IPS-20b (cell line): ENCODE results near the gene CISD1.

Source experiments
- H3K27ac ChIP-seq: one replicate; pipeline ENCODE4 v1.5.1; 2013; ENCODE audit warnings: low read length
- H3K27me3 ChIP-seq: 2 replicates; pipeline ENCODE4 v1.6.1; 2013; ENCODE audit warnings: mild to moderate bottlenecking, low read length, inconsistent platforms; ENCODE audit not compliant: insufficient read depth
- H3K36me3 ChIP-seq: 2 replicates; pipeline ENCODE4 v1.6.1; 2013; ENCODE audit warnings: low read depth, mild to moderate bottlenecking, inconsistent platforms, low read length, moderate library complexity; ENCODE audit not compliant: insufficient read depth
- H3K4me1 ChIP-seq: 2 replicates; pipeline ENCODE4 v1.6.1; 2013; ENCODE audit warnings: mild to moderate bottlenecking, control low read depth, inconsistent platforms, low read length, moderate library complexity; ENCODE audit not compliant: insufficient read depth
- H3K4me3 ChIP-seq: 2 replicates; pipeline ENCODE4 v1.5.1; 2013; ENCODE audit warnings: mild to moderate bottlenecking, low read length, inconsistent platforms
- H3K9ac ChIP-seq: 2 replicates; pipeline ENCODE4 v1.6.1; 2013; ENCODE audit warnings: low read depth, mild to moderate bottlenecking, inconsistent platforms, low read length, moderate library complexity
- H3K9me3 ChIP-seq: 2 replicates; pipeline ENCODE4 v1.6.1; 2013; ENCODE audit warnings: mild to moderate bottlenecking, low read depth, low read length, inconsistent platforms; ENCODE audit not compliant: insufficient read depth

CISD1 gene

GRCh38 chr10:58266826-58267712, 1.9 kb upstream of the CISD1 start:
- peak overlapping the region; percentile 96 for H3K4me3 ChIP-seq
- H3K9me3 ChIP-seq = no peaks in the 10 kb centered on the region
- H3K27me3 ChIP-seq = peaks cover 16% of the 10 kb centered on the region
- H3K36me3 ChIP-seq = no peaks in the 10 kb centered on the region
- no peak overlapping the region for H3K27ac ChIP-seq
- peaks cover 29% of the 10 kb centered on the region for H3K4me1 ChIP-seq
- H3K9ac ChIP-seq = peak overlapping the region; percentile 23; the same call in 1 of the 2 replicates

GRCh38 chr10:58267713-58268453, 1.1 kb upstream of the CISD1 start, which contains the start of gene IPMK:
Gene IPMK (minus strand): TSS chr10:58267894. CDS start chr10:58267611, 283 bp downstream.
- Histone ChIP-seq H3K36me3 (no peaks in the 10 kb centered on the region), H3K27ac (no peak within 1 kb of the TSS), H3K9ac (peak within 1 kb of the TSS; percentile 52; the same call in 1 of the 2 replicates), H3K4me1 (peaks cover 29% of the 10 kb centered on the region), H3K27me3 (peaks cover 16% of the 10 kb centered on the region), H3K4me3 (peak within 1 kb of the TSS; percentile 96), H3K9me3 (no peaks in the 10 kb centered on the region)

- Histone ChIP-seq H3K4me1 (peaks cover 29% of the 10 kb centered on the region), H3K27ac (no peak overlapping the region)
Observed at GRCh38 chr10:58268454-58268945, 462 bp upstream of the CISD1 start.

GRCh38 chr10:58269782-58270290, 874 bp downstream of the CISD1 start:
- H3K36me3 ChIP-seq = no peaks in the 10 kb centered on the region
- H3K9ac ChIP-seq = peak overlapping the region; percentile 84; the same call in 1 of the 2 replicates
- H3K27ac ChIP-seq = peak overlapping the region; percentile 33
- no peaks in the 10 kb centered on the region for H3K9me3 ChIP-seq
- H3K4me1 ChIP-seq = peaks cover 25% of the 10 kb centered on the region
- H3K4me3 ChIP-seq = peak overlapping the region; percentile 96
- H3K27me3 ChIP-seq = peaks cover 16% of the 10 kb centered on the region

More at GRCh38 chr10:58268454-58268945, 462 bp upstream of the CISD1 start:
- H3K9ac ChIP-seq = peak overlapping the region; percentile 52; the same call in 1 of the 2 replicates
- H3K36me3 ChIP-seq = no peaks in the 10 kb centered on the region
- peaks cover 16% of the 10 kb centered on the region for H3K27me3 ChIP-seq
- H3K9me3 ChIP-seq = no peaks in the 10 kb centered on the region
- H3K4me3 ChIP-seq = peak overlapping the region; percentile 96

- no peaks in the 10 kb centered on the region for H3K9me3 ChIP-seq
- H3K27ac ChIP-seq = no peak overlapping the region
- no peaks in the 10 kb centered on the region for H3K27me3 ChIP-seq
- H3K36me3 ChIP-seq = peaks cover 24% of the 10 kb centered on the region
- H3K4me3 ChIP-seq = no peak overlapping the region
- H3K4me1 ChIP-seq = peaks cover 3% of the 10 kb centered on the region
- H3K9ac ChIP-seq = no peak overlapping the region
Observed at GRCh38 chr10:58275261-58275660, 6.3 kb downstream of the CISD1 start.

- no peak overlapping the region for H3K4me3 ChIP-seq
- H3K9me3 ChIP-seq = no peaks in the 10 kb centered on the region
- H3K27ac ChIP-seq = no peak overlapping the region
- peaks cover 24% of the 10 kb centered on the region for H3K36me3 ChIP-seq
- H3K4me1 ChIP-seq = no peaks in the 10 kb centered on the region
- no peak overlapping the region for H3K9ac ChIP-seq
- H3K27me3 ChIP-seq = no peaks in the 10 kb centered on the region
Observed at GRCh38 chr10:58275908-58276307, 6.9 kb downstream of the CISD1 start.

- Histone ChIP-seq H3K27me3 (no peaks in the 10 kb centered on the region), H3K4me1 (no peaks in the 10 kb centered on the region), H3K9me3 (no peaks in the 10 kb centered on the region), H3K4me3 (no peak overlapping the region), H3K9ac (no peak overlapping the region), H3K27ac (no peak overlapping the region), H3K36me3 (peaks cover 33% of the 10 kb centered on the region)
Observed at GRCh38 chr10:58278274-58278961, 9.5 kb downstream of the CISD1 start.

- H3K27me3 ChIP-seq = no peaks in the 10 kb centered on the region
- H3K4me3 ChIP-seq = no peak overlapping the region
- no peaks in the 10 kb centered on the region for H3K4me1 ChIP-seq
- no peaks in the 10 kb centered on the region for H3K9me3 ChIP-seq
- no peak overlapping the region for H3K27ac ChIP-seq
- peaks cover 33% of the 10 kb centered on the region for H3K36me3 ChIP-seq
- H3K9ac ChIP-seq = no peak overlapping the region
Observed at GRCh38 chr10:58278962-58279307, 10.0 kb downstream of the CISD1 start.

GRCh38 chr10:58280477-58280876, 11.5 kb downstream of the CISD1 start:
- Histone ChIP-seq H3K27me3 (no peaks in the 10 kb centered on the region), H3K9me3 (no peaks in the 10 kb centered on the region), H3K27ac (no peak overlapping the region), H3K4me3 (no peak overlapping the region), H3K4me1 (no peaks in the 10 kb centered on the region), H3K36me3 (peaks cover 33% of the 10 kb centered on the region), H3K9ac (no peak overlapping the region)

GRCh38 chr10:58281092-58281752, 12.3 kb downstream of the CISD1 start:
- Histone ChIP-seq H3K9me3 (no peaks in the 10 kb centered on the region), H3K4me3 (no peak overlapping the region), H3K9ac (no peak overlapping the region), H3K27me3 (no peaks in the 10 kb centered on the region), H3K36me3 (peaks cover 33% of the 10 kb centered on the region), H3K27ac (no peak overlapping the region), H3K4me1 (no peaks in the 10 kb centered on the region)

- H3K4me1 ChIP-seq = no peaks in the 10 kb centered on the region
- peaks cover 28% of the 10 kb centered on the region for H3K36me3 ChIP-seq
- no peak overlapping the region for H3K27ac ChIP-seq
- H3K4me3 ChIP-seq = no peak overlapping the region
- no peak overlapping the region for H3K9ac ChIP-seq
- H3K27me3 ChIP-seq = no peaks in the 10 kb centered on the region
- no peaks in the 10 kb centered on the region for H3K9me3 ChIP-seq
Observed at GRCh38 chr10:58282615-58283014, 13.7 kb downstream of the CISD1 start.
